NCI-H1436 (cell line): Measurements from ENCODE around the gene DOHH.

ENCODE experiments used
- DNase-seq: peaks from one replicate; lab custom pipeline; 2025; lab: John Stamatoyannopoulos, UW

Gene DOHH

DNA sequence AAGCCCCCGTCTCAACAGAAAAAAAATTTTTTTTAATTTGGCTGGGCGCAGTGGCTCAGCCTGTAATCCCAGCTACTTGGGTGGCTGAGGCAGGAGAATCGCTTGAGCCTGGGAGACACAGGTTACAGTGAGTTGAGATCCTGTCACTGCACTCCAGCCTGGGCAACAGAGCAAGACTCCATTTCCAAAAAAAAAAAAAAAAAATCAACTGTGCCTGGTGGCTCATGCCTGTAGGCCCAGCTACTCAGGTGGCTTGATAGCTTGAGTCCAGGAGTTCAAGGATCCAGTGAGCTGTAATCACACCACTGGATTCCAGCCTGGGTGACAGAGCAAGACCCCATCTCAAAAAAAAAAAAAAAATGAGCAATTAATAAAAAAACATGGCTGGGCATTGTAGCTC lies 1.3 kb upstream of the DOHH start:
- no peak for DNase-seq

DNA sequence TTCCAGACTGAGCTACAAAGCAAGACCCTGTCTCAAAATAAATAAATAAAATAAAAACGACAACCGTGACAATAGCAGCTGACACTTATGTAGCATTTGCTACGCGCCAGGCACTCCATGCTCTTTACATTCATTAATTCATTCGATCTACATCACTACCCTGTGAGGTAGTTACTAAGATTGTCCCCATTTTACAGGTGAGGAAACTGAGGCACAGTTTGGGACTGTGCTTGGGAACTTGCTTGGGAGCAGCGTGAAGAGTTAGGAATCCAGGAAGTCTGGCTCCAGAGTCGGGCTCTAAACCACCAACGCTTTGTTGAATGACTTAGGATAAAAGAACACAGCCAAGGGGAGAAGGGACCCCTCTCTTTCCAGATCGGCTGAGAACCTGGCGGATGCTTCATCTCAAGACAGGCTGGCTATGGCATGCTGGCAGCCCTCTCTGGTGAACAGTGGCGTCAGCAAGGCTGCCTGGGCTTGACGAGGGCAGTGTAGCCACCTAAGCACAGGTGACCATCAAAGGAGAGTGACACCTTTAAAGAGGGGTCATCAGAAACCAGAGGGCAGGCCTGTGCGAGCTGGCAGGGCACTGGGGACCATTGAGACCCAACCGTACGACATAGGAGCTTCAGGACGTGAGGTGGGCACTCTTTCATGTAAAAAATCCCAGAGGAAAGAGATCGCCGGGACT lies 591 bp downstream of the DOHH start:
- no peak for DNase-seq

DNA sequence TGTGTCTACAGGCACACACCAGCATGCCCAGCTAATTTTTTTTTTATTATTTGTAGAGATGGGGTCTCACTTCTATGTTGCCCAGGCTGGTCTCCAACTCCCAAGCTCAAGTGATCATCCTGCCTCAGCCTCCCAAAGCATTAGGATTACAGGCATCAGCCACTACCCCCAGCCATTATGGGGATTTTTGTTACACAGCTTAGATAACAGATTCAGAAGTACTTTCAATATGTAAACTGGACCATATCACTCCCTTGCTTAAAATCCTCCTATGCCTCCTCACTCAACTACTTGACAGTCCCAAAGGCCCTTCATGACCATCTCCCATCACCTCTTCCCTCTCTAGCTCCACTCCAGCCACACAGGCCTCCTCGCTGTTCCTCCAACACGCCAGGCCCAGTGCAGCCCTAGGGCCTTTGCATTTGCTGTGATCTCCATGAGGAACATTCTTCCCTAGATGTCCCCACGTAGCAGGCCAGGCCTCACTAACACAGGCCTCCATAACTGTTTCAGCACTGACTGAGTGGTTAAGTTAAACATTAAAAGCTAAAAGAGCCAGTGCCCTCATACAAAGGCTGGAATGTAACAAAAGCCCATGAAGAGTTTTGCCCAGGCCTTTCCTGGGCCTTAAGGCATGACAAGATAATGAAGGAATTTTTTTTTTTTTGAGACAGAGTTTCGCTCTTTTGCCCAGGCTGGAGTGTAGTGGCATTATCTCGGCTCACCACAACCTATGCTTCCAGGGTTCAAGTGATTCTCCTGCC lies 2.5 kb downstream of the DOHH start:
- DNase-seq = no peak

DNA sequence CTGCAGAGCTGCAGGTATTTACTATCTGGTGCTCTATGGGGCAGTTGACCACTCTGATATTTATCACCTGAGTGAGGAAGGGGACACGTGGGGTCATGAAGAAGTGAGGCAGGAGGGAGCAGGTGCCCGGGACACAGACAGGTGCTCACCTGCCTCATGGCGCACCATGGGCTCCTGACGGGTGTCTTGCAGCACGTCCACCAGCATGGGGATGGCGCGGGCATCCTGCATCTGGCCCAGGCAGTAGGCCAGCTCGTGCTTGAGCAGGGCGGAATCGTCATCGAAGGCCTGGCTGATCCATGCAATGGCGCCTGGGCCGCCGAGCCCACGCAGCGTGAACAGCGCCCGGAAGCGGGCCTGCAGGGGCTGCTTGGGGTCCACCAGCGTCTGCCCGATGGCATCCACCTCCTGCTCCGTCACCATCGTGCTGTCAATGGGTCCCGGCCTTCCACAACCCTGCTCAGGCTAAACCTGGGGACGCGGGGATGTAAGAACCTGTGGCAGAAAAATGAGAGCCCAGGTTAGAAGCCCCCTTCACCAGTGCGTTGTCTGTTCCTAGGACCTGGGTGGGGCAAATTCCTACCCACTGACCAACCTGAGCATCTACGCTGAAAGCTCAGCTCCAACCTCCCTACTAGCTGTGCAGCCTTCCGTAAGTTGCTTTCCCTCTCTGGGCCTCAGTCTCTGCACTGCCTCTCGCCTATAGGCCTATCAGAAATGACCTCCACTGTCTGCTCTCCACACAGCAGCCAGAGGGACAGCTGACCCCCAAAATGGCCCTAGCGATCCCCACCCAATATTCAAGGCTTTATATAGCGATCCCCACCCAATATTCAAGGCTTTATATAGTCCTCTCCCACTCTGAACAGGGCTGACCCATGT lies 3.8 kb downstream of the DOHH start:
- no peak for DNase-seq

DNA sequence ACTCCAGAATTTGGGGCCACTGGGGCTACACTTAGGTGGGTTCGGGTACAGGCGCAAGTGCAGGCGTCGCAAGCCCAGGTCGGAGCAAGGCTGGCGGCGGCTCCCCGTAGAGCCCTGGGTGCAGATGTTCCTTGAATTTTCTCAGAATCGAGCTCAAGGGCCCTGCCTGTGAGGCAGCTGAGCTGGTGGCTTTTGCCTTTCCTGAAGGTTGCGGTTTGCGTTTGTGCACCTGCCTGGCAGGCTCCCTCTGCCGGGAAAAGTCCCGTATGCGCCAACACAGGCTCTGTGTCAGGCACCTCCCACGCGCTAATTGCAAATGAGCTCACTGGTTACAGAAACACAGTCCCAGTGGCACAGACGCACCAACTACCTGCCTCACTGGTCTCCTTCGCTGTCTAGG lies 5.9 kb downstream of the DOHH start:
- no peak for DNase-seq

DNA sequence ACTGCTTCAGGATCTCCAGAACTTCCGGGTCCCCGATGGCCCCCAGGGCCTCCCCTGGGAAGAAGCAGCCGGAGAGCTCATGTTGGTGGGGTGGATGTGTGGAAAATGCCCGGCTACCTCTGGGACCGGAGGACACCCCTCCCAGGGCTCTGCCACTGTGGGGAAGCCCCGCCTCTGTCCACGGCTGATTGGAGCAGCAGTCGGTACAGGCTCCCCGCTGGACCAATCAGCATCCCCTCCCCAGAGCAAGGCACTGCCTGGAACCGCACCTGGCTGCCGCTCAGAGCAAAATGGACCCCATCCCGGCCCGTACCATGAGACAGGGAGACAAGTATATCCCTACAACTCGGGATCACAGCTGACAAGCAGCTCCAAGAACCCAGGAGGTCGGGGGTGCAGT lies 6.4 kb downstream of the DOHH start:
- no peak for DNase-seq

DNA sequence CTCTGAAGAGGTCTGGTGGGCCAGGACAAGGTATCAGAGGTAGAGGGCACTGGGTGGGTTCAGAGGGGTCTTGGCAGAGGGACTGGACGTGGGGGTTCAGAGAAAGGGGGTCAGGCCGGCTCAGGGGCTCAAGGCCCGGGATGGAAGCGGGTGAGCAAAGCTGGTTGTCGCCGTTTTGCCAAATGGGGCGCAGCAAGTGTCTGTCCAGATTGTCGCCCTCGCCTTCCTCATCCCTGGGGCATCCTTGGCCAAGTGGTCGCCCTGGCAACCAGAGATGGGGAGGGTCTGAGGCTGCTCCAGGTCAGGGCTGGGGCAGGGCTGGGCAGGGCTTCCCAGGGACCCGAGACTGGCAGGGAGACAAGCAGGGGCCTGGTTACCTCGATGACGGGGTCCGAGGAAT lies 6.8 kb downstream of the DOHH start:
- DNase-seq = no peak

DNA sequence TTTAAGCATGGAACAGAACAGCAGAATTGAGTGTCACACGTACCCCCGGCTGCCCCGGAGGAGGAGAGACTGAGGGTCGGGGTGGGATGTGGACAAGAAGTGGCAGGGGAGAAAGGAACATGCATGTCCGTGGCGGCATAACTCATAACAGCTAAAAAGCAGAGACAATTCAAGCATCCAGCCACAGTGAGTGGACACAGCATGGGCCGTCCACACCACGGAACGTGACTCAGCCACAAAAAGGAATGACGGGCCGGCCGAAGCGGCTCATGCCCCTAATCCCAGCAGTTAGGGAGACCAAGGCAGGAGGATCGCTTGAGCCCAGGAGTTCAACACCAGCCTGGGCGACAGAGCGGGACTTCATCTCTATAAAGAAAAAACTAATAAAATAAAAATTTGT lies 7.6 kb downstream of the DOHH start:
- no peak for DNase-seq

DNA sequence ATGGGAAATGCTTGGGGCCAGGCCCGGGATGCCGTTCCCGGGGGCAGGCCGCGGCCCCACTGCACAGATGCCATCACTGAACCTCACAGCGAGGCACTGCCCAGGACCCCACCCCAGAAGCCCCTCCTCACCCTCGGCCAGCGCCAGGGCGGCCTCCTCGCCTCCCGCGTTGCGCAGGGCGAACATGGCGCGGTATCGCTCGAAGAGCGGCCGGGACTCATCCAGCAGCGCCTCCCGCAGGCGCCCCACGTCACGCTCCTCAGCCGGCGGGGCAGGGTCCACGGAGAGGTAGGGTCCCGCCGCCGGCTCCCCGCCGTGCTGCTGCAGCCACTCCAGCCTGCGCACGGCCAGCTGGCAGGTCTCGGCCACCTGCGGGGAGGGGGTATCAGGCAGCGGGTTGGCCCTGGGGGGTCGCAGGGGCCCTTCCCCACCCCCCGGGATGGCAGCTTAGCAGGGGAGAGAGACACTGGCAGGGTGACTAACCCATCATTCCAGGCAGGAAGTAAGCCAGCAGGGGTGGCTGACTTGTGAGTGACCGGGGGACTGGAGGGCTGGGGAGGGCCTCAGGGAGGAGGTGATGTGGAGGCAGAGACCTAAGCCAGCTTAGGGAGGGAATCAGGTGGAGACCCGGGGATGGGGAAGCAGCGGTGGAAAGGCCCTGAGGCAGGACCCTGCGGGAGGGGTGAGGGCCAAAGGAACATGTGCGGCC lies 8.2 kb downstream of the DOHH start:
- DNase-seq = no peak

DNA sequence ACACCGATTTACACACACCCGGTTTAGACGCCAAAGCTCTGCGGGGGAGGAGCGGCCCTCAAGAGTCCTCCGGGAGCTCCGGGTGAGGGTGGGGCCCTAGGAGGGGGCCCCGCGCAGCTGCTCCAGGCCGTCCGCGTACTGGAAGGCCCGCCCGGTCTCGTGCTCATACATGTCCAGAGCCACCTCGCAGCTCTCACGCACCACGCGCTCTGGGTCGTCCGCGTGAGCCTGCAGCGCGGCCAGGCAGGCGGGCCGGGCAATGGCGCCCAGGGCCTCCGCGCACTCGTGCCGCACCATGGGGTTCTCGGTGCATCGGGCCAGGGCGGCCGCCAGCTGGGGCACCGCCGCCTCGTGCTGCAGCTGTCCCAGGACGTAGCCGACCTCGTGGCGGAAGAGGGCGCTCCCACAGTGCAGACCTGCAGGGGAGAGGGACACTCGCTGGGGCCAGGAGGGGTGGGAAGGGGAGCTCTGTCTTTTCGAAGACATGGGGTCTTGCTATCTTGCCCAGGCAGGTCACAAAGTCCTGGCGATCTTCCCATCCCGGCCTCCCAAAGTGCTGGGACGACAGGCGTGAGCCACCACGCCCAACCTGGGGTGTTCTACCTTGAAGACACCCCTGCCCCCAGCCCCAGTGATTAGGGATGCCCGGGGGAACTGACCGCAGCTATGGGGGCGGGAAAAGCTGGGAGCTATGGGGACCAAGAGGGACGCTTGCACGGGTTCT lies 8.9 kb downstream of the DOHH start:
- no peak for DNase-seq

DNA sequence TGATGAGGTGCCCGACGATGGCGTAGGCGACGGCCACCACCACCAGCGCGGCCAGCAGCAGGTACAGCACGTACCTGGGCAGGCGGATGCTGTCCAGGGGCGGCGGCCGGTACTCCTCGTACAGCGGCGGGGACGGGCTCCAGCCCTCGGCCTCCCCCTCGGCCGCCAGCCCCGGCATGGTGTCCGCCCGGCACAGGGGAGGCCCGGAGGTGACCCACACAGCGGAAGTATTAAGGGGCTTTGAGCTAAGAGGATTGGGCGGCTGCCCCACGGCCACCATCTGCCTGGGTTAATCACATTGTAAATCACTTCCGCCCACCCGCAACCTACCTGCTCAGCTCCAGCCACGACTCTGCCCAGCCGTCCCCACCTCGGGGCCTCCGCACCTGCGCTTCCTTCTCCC lies 17.2 kb downstream of the DOHH start, which contains the start of gene SMIM44:
Gene SMIM44 (minus strand): TSS at position 216 of the 403 bp plus-strand sequence. CDS start 38 bp downstream, at position 178.
- DNase-seq = no peak

DNA sequence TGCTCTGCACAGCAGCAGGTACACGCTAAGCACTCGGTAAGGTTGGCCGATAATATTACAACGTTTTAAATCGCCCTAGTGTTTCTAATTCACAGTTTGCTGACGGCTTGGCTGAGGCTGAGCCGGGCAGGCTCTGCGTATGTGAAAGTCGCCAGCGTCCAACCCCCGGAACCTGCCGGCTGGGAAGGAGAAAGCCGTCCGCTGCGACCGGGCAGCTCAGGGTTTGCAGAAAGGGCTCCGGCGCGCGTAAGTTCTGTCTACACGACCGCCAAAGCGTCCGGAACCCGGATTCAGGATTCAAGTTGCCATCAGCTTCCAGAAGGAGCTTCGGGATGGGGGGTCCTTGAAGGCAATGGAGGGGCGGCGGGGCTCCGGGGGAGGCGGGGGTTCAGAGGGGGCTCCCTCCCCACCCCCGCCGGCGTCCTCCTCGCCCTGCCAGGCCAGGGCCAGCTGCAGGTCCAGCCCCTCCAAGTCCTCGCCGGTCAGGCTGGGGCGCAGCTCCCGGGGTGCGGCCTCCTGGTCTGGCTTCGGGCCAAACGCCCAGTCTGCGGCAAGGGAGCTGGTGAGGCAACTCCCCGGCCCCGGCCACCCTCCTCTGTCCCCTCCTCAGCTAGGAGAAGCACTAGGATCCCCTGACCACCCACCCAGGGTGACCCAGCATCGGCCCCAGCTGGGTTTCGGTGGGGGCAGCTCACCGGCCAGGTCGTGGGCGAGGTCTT lies 17.8 kb downstream of the DOHH start:
- DNase-seq = no peak

DNA sequence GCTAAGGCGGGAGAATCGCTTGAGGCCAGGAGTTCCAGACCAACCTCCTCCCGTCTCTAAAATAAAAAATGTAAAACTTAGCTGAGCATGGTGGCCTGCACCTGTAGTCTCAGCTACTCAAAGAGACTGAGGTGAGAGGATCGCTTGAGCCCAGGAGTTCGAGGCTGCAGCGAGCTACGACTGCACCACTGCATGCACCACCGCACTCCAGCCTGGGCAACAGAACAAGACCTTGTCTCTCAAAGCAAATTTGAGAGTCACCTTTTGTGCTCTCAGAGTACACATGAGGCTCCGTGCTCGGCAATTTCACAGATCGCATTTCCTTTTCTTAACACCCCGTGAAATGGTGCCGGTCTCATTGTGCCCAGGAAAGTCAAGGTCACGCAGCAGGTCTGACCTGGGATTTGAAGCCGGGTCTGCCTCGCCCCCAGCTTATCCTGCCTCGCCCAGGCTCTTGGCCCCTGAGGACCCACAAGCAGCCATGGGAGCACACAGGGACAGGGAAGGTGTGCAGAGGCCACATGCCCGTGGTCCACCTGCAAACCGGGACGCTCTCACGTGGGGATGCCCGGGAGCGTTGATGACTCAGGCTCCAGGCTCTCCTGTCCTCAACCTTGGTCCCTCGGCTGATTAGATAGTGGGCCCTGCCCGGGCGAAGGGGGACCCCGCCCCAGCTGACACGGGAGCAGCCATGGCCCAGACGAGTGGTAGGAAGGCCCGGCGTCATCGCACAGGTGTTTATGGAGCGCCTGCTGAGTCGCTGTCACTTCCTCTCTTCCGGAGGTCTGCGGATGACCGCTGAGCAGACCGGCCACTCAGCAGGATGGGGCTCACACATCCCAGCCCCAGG lies 19.0 kb downstream of the DOHH start:
- no peak for DNase-seq

DNA sequence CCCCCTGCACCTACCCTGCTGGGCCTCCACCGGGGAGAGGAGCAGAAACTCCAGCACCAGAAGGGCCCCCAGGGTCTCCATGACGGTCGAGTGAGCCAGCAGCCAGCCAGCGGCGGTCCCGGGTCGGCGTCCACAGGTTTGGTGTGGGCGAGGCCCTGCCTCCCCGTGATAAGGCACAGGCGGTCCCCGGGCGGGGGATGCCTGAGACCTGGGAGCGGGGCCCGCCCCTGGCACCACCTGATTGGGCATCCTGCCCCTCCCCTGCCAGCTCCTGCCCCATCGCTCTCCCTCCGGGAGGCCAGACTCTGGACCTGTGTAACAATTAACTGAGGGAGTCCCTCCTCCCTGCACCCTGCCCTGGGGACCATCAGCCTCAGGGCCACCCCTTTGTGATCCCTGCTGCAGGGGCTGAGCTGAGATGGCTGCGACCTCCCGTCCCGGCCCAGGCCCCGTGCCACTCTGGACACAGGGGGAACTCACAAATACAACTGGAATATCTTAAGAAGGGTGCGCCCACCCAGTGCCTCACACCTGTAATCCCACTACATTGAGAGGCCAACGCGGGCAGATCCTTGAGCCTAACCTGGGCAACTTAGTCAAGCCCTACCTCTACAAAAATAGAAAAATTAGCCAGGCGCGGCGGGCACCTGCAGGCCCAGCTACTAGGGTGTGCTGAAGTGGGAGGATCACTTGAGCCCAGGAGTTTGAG lies 19.9 kb downstream of the DOHH start, which contains the start of gene SMIM24:
Gene SMIM24 (minus strand): TSS at position 143 of the 709 bp plus-strand sequence. CDS start 62 bp downstream, at position 81.
- no peak for DNase-seq

DNA sequence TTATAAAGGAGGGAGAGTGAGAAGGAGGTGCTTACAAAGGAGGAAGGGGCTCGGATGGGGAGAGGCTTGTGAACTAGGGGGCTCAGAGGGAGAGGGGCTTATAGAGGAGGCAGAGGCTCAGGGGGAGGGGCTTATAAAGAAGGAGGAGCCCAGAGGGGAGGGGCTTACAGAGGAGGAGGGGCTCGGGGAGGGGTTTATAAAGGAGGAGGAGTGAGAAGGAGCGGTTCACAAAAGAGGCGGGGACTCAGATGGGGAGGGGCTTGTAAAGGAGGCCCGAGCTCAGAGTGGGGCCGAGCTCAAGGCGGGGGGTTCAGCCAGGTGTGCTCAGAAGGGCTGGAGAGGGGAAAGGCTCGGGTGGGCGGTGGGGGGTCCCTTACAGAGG lies 20.6 kb downstream of the DOHH start:
- DNase-seq = no peak

DNA sequence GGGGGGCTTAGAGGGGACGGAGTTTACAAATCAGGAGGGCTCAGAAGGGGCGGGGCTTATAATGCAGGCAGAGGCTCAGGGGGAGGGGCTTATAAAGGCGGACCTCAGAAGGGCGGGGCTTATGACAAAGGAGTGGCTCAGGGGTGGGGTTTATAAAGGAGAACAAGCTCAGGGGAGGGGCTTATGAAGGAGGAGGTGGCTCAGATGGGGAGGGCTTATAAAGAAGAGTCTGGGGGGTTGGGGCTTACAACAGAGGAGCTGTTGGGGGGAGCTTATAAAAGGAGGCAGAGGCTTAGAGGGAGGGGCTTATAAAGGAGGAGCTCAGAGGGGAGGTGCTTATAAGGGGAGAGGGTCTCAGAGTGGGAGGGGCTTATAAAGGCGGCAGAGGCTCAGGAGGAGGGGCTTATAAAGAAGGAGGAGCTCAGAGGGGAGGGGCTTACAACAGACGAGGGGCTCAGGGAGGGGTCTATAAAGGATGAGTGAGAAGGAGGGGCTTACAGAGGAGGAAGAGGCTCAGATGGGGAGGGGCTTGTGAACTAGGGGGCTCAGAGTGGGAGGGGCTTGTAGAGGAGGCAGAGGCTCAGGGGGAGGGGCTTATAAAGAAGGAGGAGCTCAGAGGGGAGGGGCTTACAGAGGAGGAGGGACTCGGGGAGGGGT lies 21.2 kb downstream of the DOHH start:
- DNase-seq = peak; percentile 28

DNA sequence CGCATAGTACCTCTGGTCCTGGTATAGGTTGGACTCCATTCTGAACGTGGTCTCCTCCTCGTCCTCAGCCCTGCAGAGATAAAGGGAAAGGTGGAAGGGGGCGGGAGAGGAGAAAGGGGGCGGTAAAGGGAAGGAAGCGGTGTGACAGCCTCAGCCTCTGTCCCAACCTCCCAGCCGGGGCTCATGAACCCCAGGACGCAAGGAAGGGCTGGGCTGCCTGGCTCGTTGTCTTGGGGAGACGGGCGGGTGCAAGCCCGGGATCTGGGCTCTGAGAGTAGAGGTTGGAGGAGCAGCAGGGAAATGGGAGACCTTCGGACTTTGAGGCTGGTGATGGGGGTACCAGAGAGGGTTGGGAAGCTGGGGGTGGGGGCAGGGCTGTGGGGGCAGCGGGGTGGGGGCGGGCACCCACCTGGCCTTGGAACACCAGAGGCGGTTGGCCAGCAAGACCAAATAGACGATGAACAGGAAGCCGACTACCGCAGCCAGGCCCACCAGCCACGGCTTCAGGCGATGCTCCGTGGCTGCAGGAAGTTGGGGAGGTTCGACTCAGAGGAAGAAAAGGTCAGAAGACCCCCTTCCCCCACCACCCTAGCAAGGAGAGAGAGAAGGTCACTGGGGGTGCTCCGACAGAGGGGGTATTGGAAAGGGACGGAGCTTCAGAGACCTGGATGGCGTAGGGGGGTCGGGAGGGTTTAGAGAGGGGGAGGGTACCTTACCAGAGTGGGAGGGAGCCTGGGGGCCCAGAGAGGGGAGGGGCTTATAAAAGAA lies 21.9 kb downstream of the DOHH start:
- no peak for DNase-seq

DNA sequence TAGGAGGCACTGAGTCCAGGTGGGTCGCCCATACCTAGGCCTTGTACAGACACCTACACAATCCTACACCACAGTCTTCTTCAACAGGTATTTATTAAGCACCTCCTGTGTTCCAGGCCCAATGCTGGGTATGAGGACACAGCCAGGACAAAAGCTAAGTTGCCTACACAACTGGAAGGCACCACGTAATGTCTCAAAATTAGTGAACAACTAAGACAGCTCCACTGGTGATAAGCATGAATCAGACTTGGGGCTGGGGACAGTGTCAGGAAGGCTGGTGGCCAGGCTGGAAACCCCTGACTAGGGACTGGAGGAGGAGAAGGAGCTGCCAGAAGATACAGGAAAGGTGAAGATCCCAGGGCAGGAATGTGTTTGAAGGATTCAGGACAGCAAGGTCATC lies 22.5 kb downstream of the DOHH start:
- DNase-seq = no peak
